Thoracic aorta (tissue), 2 donors: ENCODE measurements around the gene GMNC. TPM values are rescaled to one million over a fixed set of nuclear protein-coding genes. Genes with fewer than 3 reads are reported as not detected.

Experiments
- ATAC-seq: fragments of 150-250 bp; one replicate; pipeline ENCODE4 v1.8.0; 2017; ENCODE audit warnings: low read depth; ENCODE audit not compliant: insufficient number of reproducible peaks, low FRiP score
- DNase-seq: peaks from one replicate; pipeline ENCODE4 v3.0.0-alpha.2; 2020; ENCODE audit warnings: low spot score
- H3K27ac ChIP-seq, 2 donors: fragments of 200-600 bp; sonication (generic); 1 replicate in 1 of 2; 2 replicates in 1 of 2; pipeline ENCODE4 v1.5.1; 2016; ENCODE audit warnings: mild to moderate bottlenecking in 2 of 2, moderate library complexity in 2 of 2
- H3K27me3 ChIP-seq: fragments of 200-600 bp; sonication (generic); replicated peaks from 2 replicates; pipeline ENCODE4 v1.6.0; 2016; ENCODE audit warnings: mild to moderate bottlenecking; ENCODE audit not compliant: insufficient read depth
- H3K36me3 ChIP-seq: fragments of 200-600 bp; sonication (generic); one replicate; pipeline ENCODE4 v1.5.1; 2016
- H3K4me1 ChIP-seq, 2 donors: fragments of 200-600 bp; sonication (generic); 1 replicate in 1 of 2; 2 replicates in 1 of 2; pipeline versions ENCODE4 v1.5.1 to v1.6.0; 2016; ENCODE audit warnings: low read depth in 2 of 2, mild to moderate bottlenecking in 1 of 2; ENCODE audit not compliant: control insufficient read depth in 1 of 2
- H3K4me3 ChIP-seq: fragments of 200-600 bp; sonication (generic); 2 replicates; pipeline ENCODE4 v1.5.1; 2016; ENCODE audit warnings: mild to moderate bottlenecking
- H3K9me3 ChIP-seq: fragments of 200-600 bp; sonication (generic); 2 replicates; pipeline ENCODE4 v1.5.1; 2016
- CTCF ChIP-seq: fragments of 200-600 bp; sonication (generic); IDR thresholded peaks from one replicate; pipeline ENCODE4 v1.5.1; 2019; ENCODE audit warnings: antibody characterized with exemption
- total RNA-seq, 2 donors: library from RNA; depleted of rRNA; stranded (reverse); fragments of >200 nt; gene quantifications; one replicate each; pipeline versions ENCODE4 v1.1.0 to v1.2.3, GENCODE V29; 2016

The GMNC gene, protein sequence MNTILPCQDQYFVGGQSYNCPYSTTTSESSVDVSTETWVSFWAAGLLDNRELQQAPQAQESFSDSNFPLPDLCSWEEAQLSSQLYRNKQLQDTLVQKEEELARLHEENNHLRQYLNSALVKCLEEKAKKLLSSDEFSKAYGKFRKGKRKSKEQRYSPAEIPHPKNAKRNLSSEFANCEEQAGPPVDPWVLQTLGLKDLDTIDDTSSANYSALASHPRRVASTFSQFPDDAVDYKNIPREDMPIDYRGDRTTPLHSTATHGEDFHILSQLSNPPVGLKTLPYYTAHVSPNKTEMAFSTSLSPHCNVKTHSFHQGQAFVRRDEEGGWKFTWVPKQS
- total RNA-seq: not detected

GRCh38 chr3:190862209-190863118 lies at the start of gene GMNC:
TSS of gene GMNC (minus strand) at chr3:190862694. CDS start at chr3:190862615, 79 bp downstream.
- H3K9me3 ChIP-seq: no peaks in the 10 kb centered on the region
- no peak for TF ChIP-seq CTCF
- H3K27ac ChIP-seq: peak within 1 kb of the TSS; percentile 33 to 56
- no peaks in the 10 kb centered on the region for H3K4me1 ChIP-seq
- DNase-seq: peak; percentile 62
- H3K36me3 ChIP-seq: no peaks in the 10 kb centered on the region
- peak; percentile 77 for ATAC-seq
- no peaks in the 10 kb centered on the region for H3K27me3 ChIP-seq
- H3K4me3 ChIP-seq: peak within 1 kb of the TSS; percentile 81

GRCh38 chr3:190911382-190911781 lies 48.9 kb upstream of the GMNC start:
- ATAC-seq (no peak), DNase-seq (no peak)
- Histone ChIP-seq H3K27ac (no peak overlapping the region), H3K27me3 (no peaks in the 10 kb centered on the region), H3K4me1 (no peaks in the 10 kb centered on the region), H3K9me3 (no peaks in the 10 kb centered on the region), H3K36me3 (no peaks in the 10 kb centered on the region), H3K4me3 (no peak overlapping the region)
- no peak for TF ChIP-seq CTCF

- Histone ChIP-seq H3K9me3 (no peaks in the 10 kb centered on the region), H3K27ac (no peak overlapping the region), H3K27me3 (no peaks in the 10 kb centered on the region), H3K4me3 (no peak overlapping the region), H3K36me3 (no peaks in the 10 kb centered on the region), H3K4me1 (no peaks in the 10 kb centered on the region)
- TF ChIP-seq CTCF: no peak
- ATAC-seq: no peak
- no peak for DNase-seq
Observed at GRCh38 chr3:190909908-190910307, 47.4 kb upstream of the GMNC start.

GRCh38 chr3:190903156-190903555 lies 40.7 kb upstream of the GMNC start:
- TF ChIP-seq CTCF: no peak
- no peak for DNase-seq
- ATAC-seq: no peak
- H3K36me3 ChIP-seq: no peaks in the 10 kb centered on the region
- H3K27ac ChIP-seq: no peak overlapping the region
- H3K9me3 ChIP-seq: no peaks in the 10 kb centered on the region
- no peaks in the 10 kb centered on the region for H3K4me1 ChIP-seq
- H3K4me3 ChIP-seq: no peak overlapping the region
- H3K27me3 ChIP-seq: no peaks in the 10 kb centered on the region

- H3K27me3 ChIP-seq: no peaks in the 10 kb centered on the region
- no peaks in the 10 kb centered on the region for H3K36me3 ChIP-seq
- DNase-seq: no peak
- H3K9me3 ChIP-seq: no peaks in the 10 kb centered on the region
- no peak for TF ChIP-seq CTCF
- no peak for ATAC-seq
- no peak overlapping the region for H3K27ac ChIP-seq
- no peak overlapping the region for H3K4me3 ChIP-seq
- no peaks in the 10 kb centered on the region for H3K4me1 ChIP-seq
Observed at GRCh38 chr3:190902292-190902691, 39.8 kb upstream of the GMNC start.
